IPS DF 6.9 (cell line): Measurements from ENCODE around the gene NBAS.

Source experiments
- DNase-seq: peaks from one replicate; pipeline ENCODE4 v3.0.0-alpha.2; 2013; ENCODE audit warnings: low read depth, low spot score
- H3K27ac ChIP-seq: one replicate; pipeline ENCODE4 v1.5.1; 2013; ENCODE audit warnings: low read length, control low read depth
- H3K27me3 ChIP-seq: 2 replicates; pipeline ENCODE4 v1.6.1; 2013; ENCODE audit warnings: mild to moderate bottlenecking, low read length; ENCODE audit not compliant: control insufficient read depth, insufficient read depth
- H3K36me3 ChIP-seq: 2 replicates; pipeline ENCODE4 v1.6.1; 2013; ENCODE audit warnings: low read length; ENCODE audit not compliant: control insufficient read depth, insufficient read depth
- H3K4me1 ChIP-seq: 2 replicates; pipeline ENCODE4 v1.6.1; 2013; ENCODE audit warnings: low read length; ENCODE audit not compliant: control insufficient read depth, insufficient read depth
- H3K4me3 ChIP-seq: 2 replicates; pipeline ENCODE4 v1.5.1; 2013; ENCODE audit warnings: mild to moderate bottlenecking, low read length
- H3K9me3 ChIP-seq: 2 replicates; pipeline ENCODE4 v1.6.1; 2013; ENCODE audit warnings: low read length, inconsistent platforms; ENCODE audit not compliant: control insufficient read depth, insufficient read depth
- WGBS: extraction: QIAGEN DNeasy Blood & Tissue Kit; methylation state at CpG from one replicate; pipeline ENCODE4 v1.1.7; 2013; ENCODE audit warnings: mixed read lengths, missing lambda C conversion rate; ENCODE audit not compliant: insufficient read length, insufficient coverage; 5-methylcytosine and 5-hydroxymethylcytosine counted together

Gene NBAS

DNA sequence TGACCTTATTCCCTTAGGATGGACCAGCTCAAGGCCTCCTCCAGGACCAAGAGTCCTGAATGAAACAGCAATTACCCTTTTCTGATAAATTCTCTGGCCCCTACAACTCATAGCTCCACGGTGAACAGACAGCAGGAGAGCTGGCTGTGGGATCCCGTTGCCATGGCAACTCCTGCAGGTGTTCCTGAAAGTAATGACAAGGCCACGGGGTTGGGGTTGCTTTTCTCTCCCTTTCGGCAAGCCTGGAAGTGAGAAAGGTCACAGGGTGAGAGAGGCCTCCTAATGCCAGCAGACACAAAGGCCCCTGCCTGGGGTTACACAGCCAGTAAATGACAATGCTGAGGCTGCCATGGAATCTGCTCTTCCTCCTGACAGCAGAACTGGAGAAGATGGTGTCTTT lies 403.0 kb downstream of the NBAS start:
- Histone ChIP-seq H3K36me3 (no peaks in the 10 kb centered on the region), H3K27ac (no peak overlapping the region), H3K27me3 (no peaks in the 10 kb centered on the region), H3K4me1 (peaks cover 10% of the 10 kb centered on the region; the same call in 1 of the 2 replicates), H3K4me3 (no peak overlapping the region), H3K9me3 (no peaks in the 10 kb centered on the region)
- DNase-seq = no peak
- no CpG with 5 or more reads among the region's 4 CpGs for WGBS

DNA sequence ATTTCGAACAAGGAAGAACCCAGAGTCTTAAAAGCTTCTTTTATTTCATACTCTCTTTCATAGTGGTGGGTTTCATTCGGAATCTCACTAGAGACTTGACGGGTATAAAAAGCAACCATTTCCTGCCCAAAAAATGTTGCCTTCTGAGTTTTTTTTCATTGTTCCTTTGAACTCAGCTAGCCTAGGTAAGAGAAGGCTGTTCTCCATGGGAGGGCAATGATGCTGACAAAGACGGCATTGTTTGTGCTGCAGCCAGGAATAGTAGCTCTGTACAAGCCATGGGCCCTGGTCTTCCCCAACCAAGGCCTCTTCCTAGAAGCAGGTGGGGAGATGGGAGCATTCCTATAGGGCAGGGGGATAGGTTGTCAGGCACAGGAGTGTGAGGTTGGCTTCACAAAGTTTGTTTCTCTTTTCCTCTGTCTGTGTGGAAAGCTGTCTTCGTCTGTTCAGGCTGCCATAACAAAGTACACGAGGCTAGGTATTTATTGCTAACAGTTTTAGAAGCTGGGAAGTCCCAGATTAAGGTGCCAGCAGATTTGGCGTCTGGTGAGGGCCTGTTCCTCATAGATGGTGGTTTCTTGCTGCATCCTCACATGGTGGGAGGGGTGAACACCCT lies 405.1 kb downstream of the NBAS start:
- Histone ChIP-seq H3K4me3 (no peak overlapping the region), H3K36me3 (no peaks in the 10 kb centered on the region), H3K27ac (no peak overlapping the region), H3K27me3 (no peaks in the 10 kb centered on the region), H3K9me3 (no peaks in the 10 kb centered on the region), H3K4me1 (peaks cover 10% of the 10 kb centered on the region; the same call in 1 of the 2 replicates)
- WGBS = no CpG with 5 or more reads among the region's 7 CpGs
- no peak for DNase-seq

DNA sequence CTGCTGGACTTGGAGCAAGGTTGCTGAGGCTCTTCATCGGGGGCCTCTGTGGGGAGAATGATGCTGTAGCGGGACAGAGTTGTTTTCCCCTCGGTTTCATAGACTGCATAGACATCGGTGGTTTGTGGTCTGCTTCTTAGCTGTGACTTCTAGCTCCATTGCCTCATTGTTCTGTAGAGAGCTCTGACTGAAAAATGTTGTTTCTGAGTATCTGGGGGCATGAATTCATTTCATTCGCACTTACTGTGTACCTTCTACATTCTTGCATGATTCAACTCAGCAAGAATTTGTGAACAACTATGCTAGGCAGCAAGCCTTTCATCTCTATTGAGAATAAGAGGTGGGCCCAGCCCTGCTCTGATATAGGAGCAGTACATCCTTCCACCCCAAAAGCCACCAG lies 406.8 kb downstream of the NBAS start:
- Histone ChIP-seq H3K27me3 (no peaks in the 10 kb centered on the region), H3K4me3 (no peak overlapping the region), H3K9me3 (no peaks in the 10 kb centered on the region), H3K27ac (no peak overlapping the region), H3K4me1 (peaks cover 10% of the 10 kb centered on the region; the same call in 1 of the 2 replicates), H3K36me3 (no peaks in the 10 kb centered on the region)
- DNase-seq = no peak
- no CpG with 5 or more reads among the region's 5 CpGs for WGBS

GRCh38 chr2:15152382-15152781 lies 408.8 kb downstream of the NBAS start:
- H3K27me3 ChIP-seq = no peaks in the 10 kb centered on the region
- 0 out of 2 replicates have a peak, but pooled peaks cover 3% of the 10 kb centered on the region for H3K4me1 ChIP-seq
- H3K27ac ChIP-seq = no peak overlapping the region
- H3K9me3 ChIP-seq = no peaks in the 10 kb centered on the region
- H3K36me3 ChIP-seq = no peaks in the 10 kb centered on the region
- no peak overlapping the region for H3K4me3 ChIP-seq
- DNase-seq = no peak
- no CpG with 5 or more reads among the region's 3 CpGs for WGBS

DNA sequence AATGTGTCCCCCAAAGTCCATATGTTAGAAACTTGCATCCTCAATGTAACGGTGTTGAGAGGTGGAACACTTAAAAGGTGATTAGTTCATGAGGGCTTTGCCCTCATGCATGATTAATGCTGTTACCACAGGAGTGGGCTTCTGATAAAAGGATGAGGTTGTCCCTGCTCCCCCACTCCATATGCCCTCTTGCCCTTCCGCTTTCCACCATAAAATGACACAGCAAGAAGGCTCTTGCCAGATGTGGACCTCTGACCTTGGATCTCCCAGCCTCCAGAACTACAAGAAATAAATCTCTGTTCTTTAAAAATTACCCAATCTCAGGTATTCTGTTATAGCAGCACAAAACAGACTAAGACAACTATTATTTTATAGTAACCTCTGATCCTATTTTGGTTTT lies 412.1 kb downstream of the NBAS start:
- no peaks in the 10 kb centered on the region for H3K9me3 ChIP-seq
- no CpG with 5 or more reads among the region's 2 CpGs for WGBS
- no peaks in the 10 kb centered on the region for H3K36me3 ChIP-seq
- DNase-seq = no peak
- no peak overlapping the region for H3K4me3 ChIP-seq
- no peak overlapping the region for H3K27ac ChIP-seq
- H3K4me1 ChIP-seq = no peaks in the 10 kb centered on the region
- H3K27me3 ChIP-seq = no peaks in the 10 kb centered on the region

DNA sequence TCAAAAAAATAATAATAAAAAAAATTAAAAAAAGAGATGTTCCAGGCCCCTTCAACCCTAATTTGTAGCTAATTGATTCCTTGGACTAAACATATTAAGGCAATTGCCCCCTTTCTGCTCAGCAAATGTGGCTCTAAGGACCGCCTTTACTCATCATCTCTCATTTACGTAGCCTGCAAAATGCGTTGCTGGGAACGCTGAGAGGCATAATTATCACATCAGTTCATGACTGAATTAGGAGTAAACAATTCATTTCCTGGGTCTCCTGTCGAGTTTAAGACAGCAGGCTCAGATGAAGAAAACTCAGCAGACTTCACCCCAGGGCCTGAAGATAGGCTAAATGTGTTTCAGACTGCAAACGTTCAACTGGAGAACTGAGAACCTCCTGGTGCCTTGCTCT lies 413.5 kb downstream of the NBAS start:
- WGBS = no CpG with 5 or more reads among the region's 6 CpGs
- H3K4me1 ChIP-seq = no peaks in the 10 kb centered on the region
- no peaks in the 10 kb centered on the region for H3K9me3 ChIP-seq
- no peaks in the 10 kb centered on the region for H3K27me3 ChIP-seq
- no peak for DNase-seq
- no peak overlapping the region for H3K4me3 ChIP-seq
- H3K36me3 ChIP-seq = no peaks in the 10 kb centered on the region
- H3K27ac ChIP-seq = no peak overlapping the region

- no peak overlapping the region for H3K27ac ChIP-seq
- H3K9me3 ChIP-seq = no peaks in the 10 kb centered on the region
- no peaks in the 10 kb centered on the region for H3K27me3 ChIP-seq
- no peaks in the 10 kb centered on the region for H3K36me3 ChIP-seq
- H3K4me1 ChIP-seq = peaks cover 3% of the 10 kb centered on the region; the same call in 1 of the 2 replicates
- H3K4me3 ChIP-seq = no peak overlapping the region
- no CpG with 5 or more reads among the region's 6 CpGs for WGBS
- DNase-seq = no peak
These were observed 414.2 kb downstream of the NBAS start for GRCh38 chr2:15146960-15147359.

DNA sequence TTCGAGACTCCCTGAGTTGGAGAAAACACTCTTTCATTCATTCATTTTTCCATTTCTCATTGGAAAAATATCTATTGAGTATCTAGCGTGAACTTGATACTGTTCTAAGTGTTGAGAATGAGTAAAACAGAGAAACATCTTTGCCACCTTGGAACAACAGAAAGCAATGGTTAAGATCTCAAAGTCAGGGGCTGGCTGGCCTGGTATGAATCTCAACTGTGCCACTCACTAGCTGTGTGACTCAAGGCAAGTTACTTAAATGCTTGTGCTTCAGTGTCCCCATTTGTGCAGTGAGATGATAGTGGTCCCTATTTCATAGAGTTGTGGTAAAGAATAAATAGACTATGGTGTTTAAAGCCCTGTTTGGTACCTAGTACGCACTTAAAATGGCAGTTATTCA lies 415.2 kb downstream of the NBAS start:
- H3K4me1 ChIP-seq = peaks cover 3% of the 10 kb centered on the region; the same call in 1 of the 2 replicates
- no peaks in the 10 kb centered on the region for H3K9me3 ChIP-seq
- no peak for DNase-seq
- H3K36me3 ChIP-seq = no peaks in the 10 kb centered on the region
- no peak overlapping the region for H3K27ac ChIP-seq
- H3K4me3 ChIP-seq = no peak overlapping the region
- H3K27me3 ChIP-seq = no peaks in the 10 kb centered on the region
- no CpG with 5 or more reads among the region's 3 CpGs for WGBS

DNA sequence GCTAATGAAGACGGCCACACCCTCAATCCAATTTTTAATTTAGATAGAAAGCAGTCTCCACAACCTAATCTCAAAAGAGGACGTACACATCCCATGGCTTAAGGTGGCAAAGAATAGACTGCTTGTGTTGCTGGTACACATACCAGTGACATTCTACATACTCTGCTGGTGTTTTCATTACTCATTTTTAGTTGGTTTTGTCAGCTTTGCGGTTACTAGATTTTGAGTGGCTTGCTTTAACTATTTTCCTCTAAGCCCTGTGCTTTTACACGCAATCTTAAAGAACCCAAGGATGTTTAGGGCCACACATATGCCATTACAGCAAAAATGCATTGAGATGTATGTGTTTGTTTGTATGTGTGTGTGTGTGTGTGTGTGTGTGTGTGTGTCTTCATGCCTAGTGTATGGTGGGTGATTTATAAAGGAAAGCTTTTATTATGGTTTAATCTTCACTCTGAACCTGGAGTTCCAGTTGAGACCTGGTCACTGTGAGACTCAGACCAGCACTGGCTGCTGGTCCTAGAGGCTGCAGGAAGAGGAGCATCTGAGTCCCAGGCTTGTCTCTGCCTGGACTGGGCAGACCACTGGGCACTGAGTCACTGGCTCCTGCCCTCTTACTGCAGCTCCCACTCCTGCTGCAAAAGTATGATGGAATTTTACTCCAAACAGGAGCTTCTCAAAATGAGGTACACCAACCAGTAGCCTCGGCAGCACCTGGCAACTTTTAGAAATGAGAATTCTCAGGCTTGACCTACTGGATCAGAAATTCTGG lies 415.9 kb downstream of the NBAS start:
- H3K4me3 ChIP-seq = no peak overlapping the region
- no peak overlapping the region for H3K27ac ChIP-seq
- no peak for DNase-seq
- peaks cover 3% of the 10 kb centered on the region; the same call in 1 of the 2 replicates for H3K4me1 ChIP-seq
- no peaks in the 10 kb centered on the region for H3K36me3 ChIP-seq
- WGBS = no CpG with 5 or more reads among the region's 5 CpGs
- H3K27me3 ChIP-seq = no peaks in the 10 kb centered on the region
- no peaks in the 10 kb centered on the region for H3K9me3 ChIP-seq

- H3K4me1 ChIP-seq = peaks cover 3% of the 10 kb centered on the region; the same call in 1 of the 2 replicates
- no peaks in the 10 kb centered on the region for H3K9me3 ChIP-seq
- no peaks in the 10 kb centered on the region for H3K36me3 ChIP-seq
- H3K27me3 ChIP-seq = no peaks in the 10 kb centered on the region
- no peak overlapping the region for H3K27ac ChIP-seq
- H3K4me3 ChIP-seq = no peak overlapping the region
- no CpG with 5 or more reads among the region's 14 CpGs for WGBS
- DNase-seq = no peak
These were observed 419.0 kb downstream of the NBAS start for GRCh38 chr2:15142069-15142689.
